ENCODE measurements around the gene SECISBP2.

The SECISBP2 gene

DNA sequence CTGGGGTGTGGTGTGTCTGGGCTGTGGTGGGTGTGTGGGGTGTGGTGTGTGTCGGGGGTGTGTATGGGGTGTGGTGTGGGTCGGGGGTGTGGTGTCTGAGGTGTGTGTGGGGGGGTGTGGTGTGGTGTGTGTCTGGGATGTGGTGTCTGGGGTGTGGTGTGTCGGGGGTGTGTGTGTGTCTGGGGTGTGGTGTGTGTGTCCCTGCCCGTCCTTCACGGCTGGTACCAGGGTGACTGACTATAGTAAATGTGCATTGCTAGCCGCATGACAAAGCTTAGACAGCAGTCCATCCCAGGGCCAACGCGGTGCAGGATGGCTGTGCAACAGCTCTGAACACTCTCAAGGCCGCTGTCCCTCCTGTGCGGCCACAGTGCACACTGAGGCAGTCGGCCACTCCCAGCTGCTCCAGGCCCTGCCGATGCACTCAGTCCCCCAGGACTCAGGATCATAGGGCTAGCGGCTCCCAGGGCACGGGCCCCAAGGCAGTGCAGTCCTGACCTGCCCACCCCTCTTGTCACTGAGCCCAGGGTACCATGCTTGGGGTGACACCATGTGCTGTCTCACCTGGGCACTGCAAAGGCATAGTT, 54.0 kb downstream of the SECISBP2 start:
- H3K9ac ChIP-seq (ENCODE audit: low read length), result no peak overlapping the region
- no peak overlapping the region for H3K4me3 ChIP-seq (ENCODE audit: low read depth, low read length, poor library complexity, severe bottlenecking)
- no peaks in the 10 kb centered on the region for H3K9me3 ChIP-seq (ENCODE audit: low read length)
- H4K20me1 ChIP-seq (ENCODE audit: insufficient read depth, low read length), result no peaks in the 10 kb centered on the region
- no peaks in the 10 kb centered on the region for H3K79me2 ChIP-seq (ENCODE audit: insufficient read depth, low read length)
- no peak overlapping the region for H3K4me2 ChIP-seq (ENCODE audit: low read length)
- H3K27me3 ChIP-seq (ENCODE audit: insufficient read depth, low read length), result peaks cover 6% of the 10 kb centered on the region; the same call in 1 of the 2 replicates
- H3K27ac ChIP-seq (ENCODE audit: low read depth, low read length, poor library complexity, severe bottlenecking), result no peak overlapping the region
- no peaks in the 10 kb centered on the region for H3K36me3 ChIP-seq (ENCODE audit: insufficient read depth, low read length)
- H2AFZ ChIP-seq (ENCODE audit: low read length), result no peak overlapping the region
- H3K4me1 ChIP-seq (ENCODE audit: insufficient read depth, low read length, severe bottlenecking), result no peaks in the 10 kb centered on the region
- H3K9me2 ChIP-seq (ENCODE audit: low read depth, low read length), result no peaks in the 10 kb centered on the region
- TF ChIP-seq EZH2 (IDR thresholded peaks at IDR 0.05; ENCODE audit: borderline replicate concordance, low read length), result no peak
- TF ChIP-seq, protein P1, sequence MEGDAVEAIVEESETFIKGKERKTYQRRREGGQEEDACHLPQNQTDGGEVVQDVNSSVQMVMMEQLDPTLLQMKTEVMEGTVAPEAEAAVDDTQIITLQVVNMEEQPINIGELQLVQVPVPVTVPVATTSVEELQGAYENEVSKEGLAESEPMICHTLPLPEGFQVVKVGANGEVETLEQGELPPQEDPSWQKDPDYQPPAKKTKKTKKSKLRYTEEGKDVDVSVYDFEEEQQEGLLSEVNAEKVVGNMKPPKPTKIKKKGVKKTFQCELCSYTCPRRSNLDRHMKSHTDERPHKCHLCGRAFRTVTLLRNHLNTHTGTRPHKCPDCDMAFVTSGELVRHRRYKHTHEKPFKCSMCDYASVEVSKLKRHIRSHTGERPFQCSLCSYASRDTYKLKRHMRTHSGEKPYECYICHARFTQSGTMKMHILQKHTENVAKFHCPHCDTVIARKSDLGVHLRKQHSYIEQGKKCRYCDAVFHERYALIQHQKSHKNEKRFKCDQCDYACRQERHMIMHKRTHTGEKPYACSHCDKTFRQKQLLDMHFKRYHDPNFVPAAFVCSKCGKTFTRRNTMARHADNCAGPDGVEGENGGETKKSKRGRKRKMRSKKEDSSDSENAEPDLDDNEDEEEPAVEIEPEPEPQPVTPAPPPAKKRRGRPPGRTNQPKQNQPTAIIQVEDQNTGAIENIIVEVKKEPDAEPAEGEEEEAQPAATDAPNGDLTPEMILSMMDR (IDR thresholded peaks at IDR 0.05; ENCODE audit: low read length), result no peak
- H3F3A ChIP-seq (ENCODE audit: insufficient read depth, low read length), result no peaks in the 10 kb centered on the region

DNA sequence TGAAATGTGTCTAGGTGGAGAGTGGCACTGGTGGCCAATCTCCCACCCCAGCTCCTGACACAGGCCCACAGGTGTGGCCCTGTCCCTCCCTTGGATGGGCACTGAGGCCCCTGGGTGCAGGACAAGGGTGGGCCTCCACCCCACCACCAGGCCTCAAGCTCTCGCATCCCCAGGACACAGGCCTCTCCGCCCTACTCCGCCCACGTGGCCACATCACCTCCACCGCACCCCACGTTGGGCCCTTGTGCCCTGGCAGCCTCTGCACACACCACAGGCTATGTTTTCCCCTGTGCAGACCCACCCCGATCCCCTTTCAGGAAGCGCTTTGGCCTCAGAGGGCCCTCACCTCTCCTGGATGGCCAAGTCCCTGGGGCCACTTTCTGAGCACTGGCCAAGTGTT, 54.7 kb downstream of the SECISBP2 start:
- no peaks in the 10 kb centered on the region for H3K9me3 ChIP-seq (ENCODE audit: low read length)
- H3K4me1 ChIP-seq (ENCODE audit: insufficient read depth, low read length, severe bottlenecking), result no peaks in the 10 kb centered on the region
- no peaks in the 10 kb centered on the region for H3K79me2 ChIP-seq (ENCODE audit: insufficient read depth, low read length)
- no peaks in the 10 kb centered on the region for H3F3A ChIP-seq (ENCODE audit: insufficient read depth, low read length)
- no peak overlapping the region for H2AFZ ChIP-seq (ENCODE audit: low read length)
- no peak overlapping the region for H3K27ac ChIP-seq (ENCODE audit: low read depth, low read length, poor library complexity, severe bottlenecking)
- H3K9ac ChIP-seq (ENCODE audit: low read length), result no peak overlapping the region
- no peak overlapping the region for H3K4me3 ChIP-seq (ENCODE audit: low read depth, low read length, poor library complexity, severe bottlenecking)
- H3K27me3 ChIP-seq (ENCODE audit: insufficient read depth, low read length), result peaks cover 6% of the 10 kb centered on the region; the same call in 1 of the 2 replicates
- H3K9me2 ChIP-seq (ENCODE audit: low read depth, low read length), result no peaks in the 10 kb centered on the region
- H3K4me2 ChIP-seq (ENCODE audit: low read length), result no peak overlapping the region
- TF ChIP-seq EZH2 (IDR thresholded peaks at IDR 0.05; ENCODE audit: borderline replicate concordance, low read length), result no peak
- TF ChIP-seq, protein P1 (IDR thresholded peaks at IDR 0.05; ENCODE audit: low read length), result no peak
- no peaks in the 10 kb centered on the region for H3K36me3 ChIP-seq (ENCODE audit: insufficient read depth, low read length)
- H4K20me1 ChIP-seq (ENCODE audit: insufficient read depth, low read length), result no peaks in the 10 kb centered on the region

DNA sequence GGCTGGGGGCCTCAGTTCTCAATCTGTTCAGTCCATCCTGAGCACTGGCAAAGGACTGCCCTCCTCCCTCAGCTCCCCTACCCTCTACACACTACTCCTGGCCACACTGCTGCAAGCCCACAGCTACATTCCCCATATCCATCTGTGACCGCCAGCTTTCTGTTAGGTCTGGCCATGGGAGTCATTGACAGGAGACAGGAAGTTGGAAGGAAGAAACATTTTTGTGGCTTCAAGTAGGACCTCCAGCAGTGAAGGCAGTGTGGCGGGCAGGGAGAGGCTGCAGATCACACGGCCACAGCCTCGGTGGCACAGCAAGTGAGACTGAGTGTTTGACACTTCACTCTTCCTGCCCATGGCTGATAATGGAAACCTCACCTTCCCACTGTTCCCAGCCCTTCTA, 55.9 kb downstream of the SECISBP2 start:
- Histone ChIP-seq H3F3A (ENCODE audit: insufficient read depth, low read length) (no peaks in the 10 kb centered on the region), H3K36me3 (ENCODE audit: insufficient read depth, low read length) (no peaks in the 10 kb centered on the region), H3K4me3 (ENCODE audit: low read depth, low read length, poor library complexity, severe bottlenecking) (no peak overlapping the region), H3K4me2 (ENCODE audit: low read length) (no peak overlapping the region), H3K27me3 (ENCODE audit: insufficient read depth, low read length) (peaks cover 6% of the 10 kb centered on the region; the same call in 1 of the 2 replicates), H3K79me2 (ENCODE audit: insufficient read depth, low read length) (no peaks in the 10 kb centered on the region), H3K9ac (ENCODE audit: low read length) (no peak overlapping the region), H3K27ac (ENCODE audit: low read depth, low read length, poor library complexity, severe bottlenecking) (no peak overlapping the region), H3K9me2 (ENCODE audit: low read depth, low read length) (no peaks in the 10 kb centered on the region), H2AFZ (ENCODE audit: low read length) (no peak overlapping the region), H3K9me3 (ENCODE audit: low read length) (no peaks in the 10 kb centered on the region), H4K20me1 (ENCODE audit: insufficient read depth, low read length) (no peaks in the 10 kb centered on the region), H3K4me1 (ENCODE audit: insufficient read depth, low read length, severe bottlenecking) (no peaks in the 10 kb centered on the region)
- TF ChIP-seq, protein P1 (IDR thresholded peaks at IDR 0.05; ENCODE audit: low read length), result no peak
- TF ChIP-seq EZH2 (IDR thresholded peaks at IDR 0.05; ENCODE audit: borderline replicate concordance, low read length), result no peak
